ENCODE data around the gene IDH3B. TPM values are rescaled to one million over a fixed set of nuclear protein-coding genes. Genes with fewer than 3 reads are reported as not detected.
A peak's percentile ranks its signal among the peaks of the same experiment; 100 is the strongest.

Gene IDH3B
- total and polyA plus RNA-seq, 9 of the 15 experiments (the other 6 are each of a cell fraction or from before 2014, with no cell fraction given): 91.7 to 224 (median 155) TPM

- 0 out of 2 replicates have a peak, but pooled peaks have one; percentile 47 for TF ChIP-seq ZNF511 (CRISPR knock-in tag; IDR thresholded peaks at IDR 0.05)
- TF ChIP-seq HEY1 (CRISPR knock-in tag; IDR thresholded peaks at IDR 0.05; ENCODE audit: borderline replicate concordance): no peak
- 0 out of 2 replicates have a peak, but pooled peaks have one; percentile 26 for TF ChIP-seq ZNF12 (CRISPR knock-in tag; IDR thresholded peaks at IDR 0.05)
- TF ChIP-seq MGA (IDR thresholded peaks at IDR 0.05): peak; percentile 86
- TF ChIP-seq NUFIP1 (IDR thresholded peaks at IDR 0.05; ENCODE audit: partially characterized antibody): no peak
- peak; percentile 52; the same call in 1 of the 2 replicates for TF ChIP-seq FOXP1 (CRISPR knock-in tag; IDR thresholded peaks at IDR 0.05)
- peak; percentile 97 for TF ChIP-seq L3MBTL2 (IDR thresholded peaks at IDR 0.05)
- TF ChIP-seq SAFB (IDR thresholded peaks at IDR 0.05; ENCODE audit: borderline replicate concordance, low read depth, low read length): no peak
- TF ChIP-seq FOXA3 (CRISPR knock-in tag; conservative IDR thresholded peaks at IDR 0.05 in 1 of 2, IDR thresholded peaks at IDR 0.05 in 1 of 2): 0 out of 4 replicates have a peak, but pooled peaks of 1 of the 2 experiments have one; percentile 21
- peak; percentile 48; the same call in 1 of the 2 replicates for TF ChIP-seq ZFX (CRISPR knock-in tag; IDR thresholded peaks at IDR 0.05)
Observed at GRCh38 chr20:2692036-2692885, 28.2 kb upstream of the IDH3B start, which contains the start of gene EBF4 (continued).

Data from K562 (cell line).